NCI-H2171 treated with DMSO at 0.1 percent for 48 hours (cell line): Measurements from ENCODE around the gene TTC39B.
"Not testable (repeated sequence)": the region's sequence is repeated elsewhere in the genome, so short reads cannot be mapped to it uniquely, and the experiment has no call there.

ENCODE experiments used
- DNase-seq: peaks from one replicate; lab custom pipeline; 2025; lab: John Stamatoyannopoulos, UW

Gene TTC39B

GRCh38 chr9:15264918-15265317, 42.1 kb downstream of the TTC39B start:
- DNase-seq, result no peak

- DNase-seq, result no peak
Observed at GRCh38 chr9:15262581-15262980, 44.4 kb downstream of the TTC39B start.

GRCh38 chr9:15256426-15256825, 50.6 kb downstream of the TTC39B start:
- no peak for DNase-seq

- DNase-seq, result no peak
Observed at GRCh38 chr9:15253786-15254185, 53.2 kb downstream of the TTC39B start.

- DNase-seq, result no peak
Observed at GRCh38 chr9:15253197-15253596, 53.8 kb downstream of the TTC39B start.

- no peak for DNase-seq
Observed at GRCh38 chr9:15249981-15250380, 57.0 kb downstream of the TTC39B start.

GRCh38 chr9:15249042-15249818, 57.8 kb downstream of the TTC39B start:
- DNase-seq, result no peak

GRCh38 chr9:15248621-15249020, 58.4 kb downstream of the TTC39B start:
- no peak for DNase-seq

- DNase-seq, result no peak
Observed at GRCh38 chr9:15248081-15248480, 58.9 kb downstream of the TTC39B start.

- DNase-seq, result no peak
Observed at GRCh38 chr9:15246708-15247107, 60.3 kb downstream of the TTC39B start.

- DNase-seq, result no peak
Observed at GRCh38 chr9:15246243-15246642, 60.8 kb downstream of the TTC39B start.

- DNase-seq, result no peak
Observed at GRCh38 chr9:15244001-15244441, 63.0 kb downstream of the TTC39B start.

GRCh38 chr9:15243081-15243480, 63.9 kb downstream of the TTC39B start:
- no peak for DNase-seq

GRCh38 chr9:15240927-15241326, 66.1 kb downstream of the TTC39B start:
- DNase-seq, result no peak

- DNase-seq, result no peak
Observed at GRCh38 chr9:15239816-15240215, 67.2 kb downstream of the TTC39B start.

- DNase-seq, result no peak
Observed at GRCh38 chr9:15238646-15239045, 68.4 kb downstream of the TTC39B start.

- DNase-seq, result no peak
Observed at GRCh38 chr9:15235658-15236057, 71.4 kb downstream of the TTC39B start.

GRCh38 chr9:15233941-15234490, 73.0 kb downstream of the TTC39B start:
- DNase-seq, result not testable (repeated sequence)

- not testable (repeated sequence) for DNase-seq
Observed at GRCh38 chr9:15232706-15233280, 74.2 kb downstream of the TTC39B start.

- peak; percentile 22 for DNase-seq
Observed at GRCh38 chr9:15231788-15232635, 75.0 kb downstream of the TTC39B start.

- no peak for DNase-seq
Observed at GRCh38 chr9:15229409-15229808, 77.6 kb downstream of the TTC39B start.

- no peak for DNase-seq
Observed at GRCh38 chr9:15227491-15227890, 79.5 kb downstream of the TTC39B start.
